ENCODE results near the gene PIEZO1. TPM values are rescaled to one million over a fixed set of nuclear protein-coding genes. Genes with fewer than 3 reads are reported as not detected.
A peak's percentile ranks its signal among the peaks of the same experiment; 100 is the strongest.
"Not testable (repeated sequence)": the region's sequence is repeated elsewhere in the genome, so short reads cannot be mapped to it uniquely, and the experiment has no call there.

PIEZO1 gene
- total RNA-seq, 1 experiment from 2014 or later: 224 TPM

- TF ChIP-seq SP1 (IDR thresholded peaks at IDR 0.05; ENCODE audit: low read depth): no peak
Observed at GRCh38 chr16:88772871-88773811, 11.9 kb downstream of the PIEZO1 start (continued).

- BruUV-seq (replicated peaks); ATAC-seq; H3K4me3 ChIP-seq (replicated peaks in 1 of 2; ENCODE audit: low read depth in 1 of 2, low read length in 2 of 2); H3K36me3 ChIP-seq (ENCODE audit: control insufficient read depth in 1 of 2, insufficient read depth in 2 of 2, low read length in 2 of 2); H2AFZ ChIP-seq (ENCODE audit: low read depth, low read length, poor library complexity, severe bottlenecking); RAD21 ChIA-PET (ENCODE audit: low non-redundant PET in 1 of 2, low total read pairs in 2 of 2, uncharacterized antibody in 2 of 2, unreplicated experiment in 2 of 2); H3K9me2 ChIP-seq (ENCODE audit: insufficient read depth); H3K27me3 ChIP-seq (ENCODE audit: insufficient read depth, low read length); DNase-seq (ENCODE audit: low read depth, low spot score); intact Hi-C loops (cut with micrococcal nuclease); H3K9me3 ChIP-seq (ENCODE audit: control insufficient read depth in 1 of 2, insufficient read depth in 1 of 2, low read depth in 1 of 2, low read length in 2 of 2): not testable (repeated sequence)
- Histone ChIP-seq H4K20me1 (ENCODE audit: insufficient read depth) (peaks cover 24% of the 10 kb centered on the region; the same call in 1 of the 2 replicates), H3K9ac (ENCODE audit: low read length) (peak overlapping the region; percentile 1; the same call in 1 of the 2 replicates), H3K79me2 (ENCODE audit: insufficient read depth, low read length) (peaks cover 99% of the 10 kb centered on the region), H3K27ac (ENCODE audit: low read depth, low read length) (peak overlapping the region; percentile 92; the same call in 1 of the 2 replicates), H3K4me1 (ENCODE audit: control insufficient read depth in 1 of 2, insufficient read depth in 2 of 2, low read length in 2 of 2) (peaks cover 63 to 91% of the 10 kb centered on the region in 2 experiments), H3K4me2 (ENCODE audit: low read length) (peak overlapping the region; percentile 72; the same call in 1 of the 2 replicates)
- ChIA-PET POLR2A (interaction anchor here (2.6 to 3.2 kb wide), 2 partner anchors 9 to 13 kb away, joined by 18 to 22 read pairs; partner anchors contain the start of gene PIEZO1), CTCF (interaction anchor here (1.5 kb wide), 1 partner anchor 34 kb away, joined by 9 read pairs; no protein-coding TSS in a partner anchor)
Observed at GRCh38 chr16:88771781-88772180, 13.2 kb downstream of the PIEZO1 start.

- H4K20me1 ChIP-seq (ENCODE audit: insufficient read depth): peaks cover 24% of the 10 kb centered on the region; the same call in 1 of the 2 replicates
- peak overlapping the region; percentile 50 for H3K9ac ChIP-seq (ENCODE audit: low read length)
- peaks cover 0 to 6% of the 10 kb centered on the region in 2 experiments; a peak in 1 of 4 replicates for H3K36me3 ChIP-seq (ENCODE audit: control insufficient read depth in 1 of 2, insufficient read depth in 2 of 2, low read length in 2 of 2)
- no peak for TF ChIP-seq CTCF (IDR thresholded peaks at IDR 0.05 in 2 of 3, conservative IDR thresholded peaks at IDR 0.05 in 1 of 3; ENCODE audit: borderline replicate concordance in 1 of 3, insufficient read depth in 1 of 3, low read depth in 2 of 3, low read length in 2 of 3)
- no TSS peak for BruUV-seq (replicated peaks)
- no peak for ATAC-seq
- peaks cover 99% of the 10 kb centered on the region for H3K79me2 ChIP-seq (ENCODE audit: insufficient read depth, low read length)
- H3K27ac ChIP-seq (ENCODE audit: low read depth, low read length): peak overlapping the region; percentile 92
- ChIA-PET POLR2A (interaction anchor here (1.0 to 3.2 kb wide), 5 partner anchors 10 to 41 kb away, joined by 4 to 22 read pairs (median 7); partner anchors contain the start of genes APRT and PIEZO1), RAD21 (ENCODE audit: low non-redundant PET in 1 of 2, low total read pairs in 2 of 2, uncharacterized antibody in 2 of 2, unreplicated experiment in 2 of 2) (interaction anchor here (0.9 to 1.0 kb wide), 2 partner anchors 14 to 34 kb away, joined by 3 read pairs; partner anchors contain the start of gene PIEZO1 (in 1 of the 2)), CTCF (interaction anchor here (1.3 to 1.4 kb wide), 3 partner anchors 13 to 34 kb away, joined by 4 to 11 read pairs (median 6); partner anchors contain the start of gene PIEZO1)
- H3K4me2 ChIP-seq (ENCODE audit: low read length): peak overlapping the region; percentile 72
- peak overlapping the region; percentile 34 to 37 for H3K4me3 ChIP-seq (replicated peaks in 1 of 2; ENCODE audit: low read depth in 1 of 2, low read length in 2 of 2)
- H3K9me2 ChIP-seq (ENCODE audit: insufficient read depth): no peaks in the 10 kb centered on the region
- no peaks in the 10 kb centered on the region for H3K9me3 ChIP-seq (ENCODE audit: control insufficient read depth in 1 of 2, insufficient read depth in 1 of 2, low read depth in 1 of 2, low read length in 2 of 2)
- peaks cover 63 to 96% of the 10 kb centered on the region in 2 experiments for H3K4me1 ChIP-seq (ENCODE audit: control insufficient read depth in 1 of 2, insufficient read depth in 2 of 2, low read length in 2 of 2)
- H2AFZ ChIP-seq (ENCODE audit: low read depth, low read length, poor library complexity, severe bottlenecking): no peak overlapping the region
- H3K27me3 ChIP-seq (ENCODE audit: insufficient read depth, low read length): no peaks in the 10 kb centered on the region
- no peak for DNase-seq (ENCODE audit: low read depth, low spot score)
- intact Hi-C loops (cut with micrococcal nuclease): no loop called here
Observed at GRCh38 chr16:88771294-88771772, 13.7 kb downstream of the PIEZO1 start.

Data from HCT116 (cell line).